Measurements from ENCODE around the gene HYI. TPM values are rescaled to one million over a fixed set of nuclear protein-coding genes. Genes with fewer than 3 reads are reported as not detected.

HYI gene
- total and polyA plus RNA-seq, 2 experiments from 2014 or later = 14.3 to 18.9 TPM

DNA sequence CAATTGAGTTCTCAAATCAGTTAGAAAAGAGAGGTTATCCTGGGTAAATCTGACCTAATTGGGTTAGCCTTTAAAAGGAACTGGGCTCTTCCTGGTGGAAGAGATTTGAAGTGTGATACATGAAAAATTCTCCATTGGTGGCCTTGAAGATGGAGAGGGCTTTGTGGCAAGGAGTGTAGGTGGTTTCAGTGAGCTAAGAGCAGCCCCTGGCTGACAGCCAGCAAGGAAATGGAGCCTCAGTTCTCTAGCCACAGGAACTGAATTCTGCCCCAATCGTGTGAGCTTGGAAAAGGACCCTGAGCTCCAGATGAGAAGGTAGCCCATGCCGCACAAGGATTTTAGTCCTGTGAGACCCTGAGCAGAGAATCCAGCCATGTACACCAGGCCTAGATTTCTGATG is 12.7 kb upstream of the HYI start:
- no peaks in the 10 kb centered on the region for H3K9me3 Mint-ChIP-seq
- Histone ChIP-seq H3K9me2 (ENCODE audit: insufficient read depth) (peaks cover 8% of the 10 kb centered on the region), H3K27ac (ENCODE audit: low read depth) (no peak overlapping the region), H3K4me3 (no peak overlapping the region), H3K79me2 (replicated peaks; ENCODE audit: insufficient read depth) (no peaks in the 10 kb centered on the region), H4K20me1 (replicated peaks; ENCODE audit: insufficient read depth) (no peaks in the 10 kb centered on the region), H3K27me3 (ENCODE audit: insufficient read depth) (no peaks in the 10 kb centered on the region), H3K4me1 (ENCODE audit: insufficient read depth) (no peaks in the 10 kb centered on the region), H3K36me3 (ENCODE audit: insufficient read depth) (no peaks in the 10 kb centered on the region), H2AFZ (no peak overlapping the region), H3F3A (replicated peaks; ENCODE audit: low read depth) (no peaks in the 10 kb centered on the region), H3K4me2 (no peak overlapping the region)
- H3K27me3 Mint-ChIP-seq (ENCODE audit: insufficient read depth, low read depth, poor library complexity) = peaks cover 3% of the 10 kb centered on the region
- no peak for TF ChIP-seq POLR2AphosphoS5 (IDR thresholded peaks at IDR 0.05; ENCODE audit: low read depth)
- TF ChIP-seq ZNF114 (CRISPR knock-in tag; IDR thresholded peaks at IDR 0.05) = no peak
- TF ChIP-seq, protein P1, sequence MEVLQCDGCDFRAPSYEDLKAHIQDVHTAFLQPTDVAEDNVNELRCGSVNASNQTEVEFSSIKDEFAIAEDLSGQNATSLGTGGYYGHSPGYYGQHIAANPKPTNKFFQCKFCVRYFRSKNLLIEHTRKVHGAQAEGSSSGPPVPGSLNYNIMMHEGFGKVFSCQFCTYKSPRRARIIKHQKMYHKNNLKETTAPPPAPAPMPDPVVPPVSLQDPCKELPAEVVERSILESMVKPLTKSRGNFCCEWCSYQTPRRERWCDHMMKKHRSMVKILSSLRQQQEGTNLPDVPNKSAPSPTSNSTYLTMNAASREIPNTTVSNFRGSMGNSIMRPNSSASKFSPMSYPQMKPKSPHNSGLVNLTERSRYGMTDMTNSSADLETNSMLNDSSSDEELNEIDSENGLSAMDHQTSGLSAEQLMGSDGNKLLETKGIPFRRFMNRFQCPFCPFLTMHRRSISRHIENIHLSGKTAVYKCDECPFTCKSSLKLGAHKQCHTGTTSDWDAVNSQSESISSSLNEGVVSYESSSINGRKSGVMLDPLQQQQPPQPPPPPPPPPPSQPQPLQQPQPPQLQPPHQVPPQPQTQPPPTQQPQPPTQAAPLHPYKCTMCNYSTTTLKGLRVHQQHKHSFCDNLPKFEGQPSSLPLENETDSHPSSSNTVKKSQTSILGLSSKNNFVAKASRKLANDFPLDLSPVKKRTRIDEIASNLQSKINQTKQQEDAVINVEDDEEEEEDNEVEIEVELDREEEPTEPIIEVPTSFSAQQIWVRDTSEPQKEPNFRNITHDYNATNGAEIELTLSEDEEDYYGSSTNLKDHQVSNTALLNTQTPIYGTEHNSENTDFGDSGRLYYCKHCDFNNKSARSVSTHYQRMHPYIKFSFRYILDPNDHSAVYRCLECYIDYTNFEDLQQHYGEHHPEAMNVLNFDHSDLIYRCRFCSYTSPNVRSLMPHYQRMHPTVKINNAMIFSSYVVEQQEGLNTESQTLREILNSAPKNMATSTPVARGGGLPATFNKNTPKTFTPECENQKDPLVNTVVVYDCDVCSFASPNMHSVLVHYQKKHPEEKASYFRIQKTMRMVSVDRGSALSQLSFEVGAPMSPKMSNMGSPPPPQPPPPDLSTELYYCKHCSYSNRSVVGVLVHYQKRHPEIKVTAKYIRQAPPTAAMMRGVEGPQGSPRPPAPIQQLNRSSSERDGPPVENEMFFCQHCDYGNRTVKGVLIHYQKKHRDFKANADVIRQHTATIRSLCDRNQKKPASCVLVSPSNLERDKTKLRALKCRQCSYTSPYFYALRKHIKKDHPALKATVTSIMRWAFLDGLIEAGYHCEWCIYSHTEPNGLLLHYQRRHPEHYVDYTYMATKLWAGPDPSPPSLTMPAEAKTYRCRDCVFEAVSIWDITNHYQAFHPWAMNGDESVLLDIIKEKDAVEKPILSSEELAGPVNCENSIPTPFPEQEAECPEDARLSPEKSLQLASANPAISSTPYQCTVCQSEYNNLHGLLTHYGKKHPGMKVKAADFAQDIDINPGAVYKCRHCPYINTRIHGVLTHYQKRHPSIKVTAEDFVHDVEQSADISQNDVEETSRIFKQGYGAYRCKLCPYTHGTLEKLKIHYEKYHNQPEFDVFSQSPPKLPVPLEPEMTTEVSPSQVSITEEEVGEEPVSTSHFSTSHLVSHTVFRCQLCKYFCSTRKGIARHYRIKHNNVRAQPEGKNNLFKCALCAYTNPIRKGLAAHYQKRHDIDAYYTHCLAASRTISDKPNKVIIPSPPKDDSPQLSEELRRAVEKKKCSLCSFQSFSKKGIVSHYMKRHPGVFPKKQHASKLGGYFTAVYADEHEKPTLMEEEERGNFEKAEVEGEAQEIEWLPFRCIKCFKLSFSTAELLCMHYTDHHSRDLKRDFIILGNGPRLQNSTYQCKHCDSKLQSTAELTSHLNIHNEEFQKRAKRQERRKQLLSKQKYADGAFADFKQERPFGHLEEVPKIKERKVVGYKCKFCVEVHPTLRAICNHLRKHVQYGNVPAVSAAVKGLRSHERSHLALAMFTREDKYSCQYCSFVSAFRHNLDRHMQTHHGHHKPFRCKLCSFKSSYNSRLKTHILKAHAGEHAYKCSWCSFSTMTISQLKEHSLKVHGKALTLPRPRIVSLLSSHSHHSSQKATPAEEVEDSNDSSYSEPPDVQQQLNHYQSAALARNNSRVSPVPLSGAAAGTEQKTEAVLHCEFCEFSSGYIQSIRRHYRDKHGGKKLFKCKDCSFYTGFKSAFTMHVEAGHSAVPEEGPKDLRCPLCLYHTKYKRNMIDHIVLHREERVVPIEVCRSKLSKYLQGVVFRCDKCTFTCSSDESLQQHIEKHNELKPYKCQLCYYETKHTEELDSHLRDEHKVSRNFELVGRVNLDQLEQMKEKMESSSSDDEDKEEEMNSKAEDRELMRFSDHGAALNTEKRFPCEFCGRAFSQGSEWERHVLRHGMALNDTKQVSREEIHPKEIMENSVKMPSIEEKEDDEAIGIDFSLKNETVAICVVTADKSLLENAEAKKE (CRISPR knock-in tag; IDR thresholded peaks at IDR 0.05) = no peak
- TF ChIP-seq, protein P2, sequence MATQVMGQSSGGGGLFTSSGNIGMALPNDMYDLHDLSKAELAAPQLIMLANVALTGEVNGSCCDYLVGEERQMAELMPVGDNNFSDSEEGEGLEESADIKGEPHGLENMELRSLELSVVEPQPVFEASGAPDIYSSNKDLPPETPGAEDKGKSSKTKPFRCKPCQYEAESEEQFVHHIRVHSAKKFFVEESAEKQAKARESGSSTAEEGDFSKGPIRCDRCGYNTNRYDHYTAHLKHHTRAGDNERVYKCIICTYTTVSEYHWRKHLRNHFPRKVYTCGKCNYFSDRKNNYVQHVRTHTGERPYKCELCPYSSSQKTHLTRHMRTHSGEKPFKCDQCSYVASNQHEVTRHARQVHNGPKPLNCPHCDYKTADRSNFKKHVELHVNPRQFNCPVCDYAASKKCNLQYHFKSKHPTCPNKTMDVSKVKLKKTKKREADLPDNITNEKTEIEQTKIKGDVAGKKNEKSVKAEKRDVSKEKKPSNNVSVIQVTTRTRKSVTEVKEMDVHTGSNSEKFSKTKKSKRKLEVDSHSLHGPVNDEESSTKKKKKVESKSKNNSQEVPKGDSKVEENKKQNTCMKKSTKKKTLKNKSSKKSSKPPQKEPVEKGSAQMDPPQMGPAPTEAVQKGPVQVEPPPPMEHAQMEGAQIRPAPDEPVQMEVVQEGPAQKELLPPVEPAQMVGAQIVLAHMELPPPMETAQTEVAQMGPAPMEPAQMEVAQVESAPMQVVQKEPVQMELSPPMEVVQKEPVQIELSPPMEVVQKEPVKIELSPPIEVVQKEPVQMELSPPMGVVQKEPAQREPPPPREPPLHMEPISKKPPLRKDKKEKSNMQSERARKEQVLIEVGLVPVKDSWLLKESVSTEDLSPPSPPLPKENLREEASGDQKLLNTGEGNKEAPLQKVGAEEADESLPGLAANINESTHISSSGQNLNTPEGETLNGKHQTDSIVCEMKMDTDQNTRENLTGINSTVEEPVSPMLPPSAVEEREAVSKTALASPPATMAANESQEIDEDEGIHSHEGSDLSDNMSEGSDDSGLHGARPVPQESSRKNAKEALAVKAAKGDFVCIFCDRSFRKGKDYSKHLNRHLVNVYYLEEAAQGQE (IDR thresholded peaks at IDR 0.05; ENCODE audit: unreplicated experiment) = no peak
- TF ChIP-seq, protein P3, sequence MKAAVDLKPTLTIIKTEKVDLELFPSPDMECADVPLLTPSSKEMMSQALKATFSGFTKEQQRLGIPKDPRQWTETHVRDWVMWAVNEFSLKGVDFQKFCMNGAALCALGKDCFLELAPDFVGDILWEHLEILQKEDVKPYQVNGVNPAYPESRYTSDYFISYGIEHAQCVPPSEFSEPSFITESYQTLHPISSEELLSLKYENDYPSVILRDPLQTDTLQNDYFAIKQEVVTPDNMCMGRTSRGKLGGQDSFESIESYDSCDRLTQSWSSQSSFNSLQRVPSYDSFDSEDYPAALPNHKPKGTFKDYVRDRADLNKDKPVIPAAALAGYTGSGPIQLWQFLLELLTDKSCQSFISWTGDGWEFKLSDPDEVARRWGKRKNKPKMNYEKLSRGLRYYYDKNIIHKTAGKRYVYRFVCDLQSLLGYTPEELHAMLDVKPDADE (IDR thresholded peaks at IDR 0.05) = no peak
- no peak overlapping the region for H3K27ac Mint-ChIP-seq
- no peaks in the 10 kb centered on the region for H3K4me1 Mint-ChIP-seq
- H3K36me3 Mint-ChIP-seq (ENCODE audit: low read depth) = no peaks in the 10 kb centered on the region
- DNase-seq (ENCODE audit: low spot score) (no peak), ATAC-seq (no peak)
- H3K4me3 Mint-ChIP-seq = no peak overlapping the region
